ENCODE data around the gene CAMK2D.

The CAMK2D gene

GRCh38 chr4:113742643-113743042 lies 18.9 kb downstream of the CAMK2D start:
- TF ChIP-seq SIN3A (IDR thresholded peaks at IDR 0.05; ENCODE audit: borderline replicate concordance, insufficient read depth, low read length): no peak
- no peak for TF ChIP-seq TAF1 (IDR thresholded peaks at IDR 0.05; ENCODE audit: borderline replicate concordance, insufficient read depth, low read length)
- TF ChIP-seq FOXP2 (optimal IDR thresholded peaks at IDR 0.05; ENCODE audit: borderline replicate concordance, extremely low read depth, extremely low read length, insufficient read depth): no peak
- TF ChIP-seq POLR2AphosphoS5 (IDR thresholded peaks at IDR 0.05; ENCODE audit: low read depth, low read length): no peak
- TF ChIP-seq, protein P1, sequence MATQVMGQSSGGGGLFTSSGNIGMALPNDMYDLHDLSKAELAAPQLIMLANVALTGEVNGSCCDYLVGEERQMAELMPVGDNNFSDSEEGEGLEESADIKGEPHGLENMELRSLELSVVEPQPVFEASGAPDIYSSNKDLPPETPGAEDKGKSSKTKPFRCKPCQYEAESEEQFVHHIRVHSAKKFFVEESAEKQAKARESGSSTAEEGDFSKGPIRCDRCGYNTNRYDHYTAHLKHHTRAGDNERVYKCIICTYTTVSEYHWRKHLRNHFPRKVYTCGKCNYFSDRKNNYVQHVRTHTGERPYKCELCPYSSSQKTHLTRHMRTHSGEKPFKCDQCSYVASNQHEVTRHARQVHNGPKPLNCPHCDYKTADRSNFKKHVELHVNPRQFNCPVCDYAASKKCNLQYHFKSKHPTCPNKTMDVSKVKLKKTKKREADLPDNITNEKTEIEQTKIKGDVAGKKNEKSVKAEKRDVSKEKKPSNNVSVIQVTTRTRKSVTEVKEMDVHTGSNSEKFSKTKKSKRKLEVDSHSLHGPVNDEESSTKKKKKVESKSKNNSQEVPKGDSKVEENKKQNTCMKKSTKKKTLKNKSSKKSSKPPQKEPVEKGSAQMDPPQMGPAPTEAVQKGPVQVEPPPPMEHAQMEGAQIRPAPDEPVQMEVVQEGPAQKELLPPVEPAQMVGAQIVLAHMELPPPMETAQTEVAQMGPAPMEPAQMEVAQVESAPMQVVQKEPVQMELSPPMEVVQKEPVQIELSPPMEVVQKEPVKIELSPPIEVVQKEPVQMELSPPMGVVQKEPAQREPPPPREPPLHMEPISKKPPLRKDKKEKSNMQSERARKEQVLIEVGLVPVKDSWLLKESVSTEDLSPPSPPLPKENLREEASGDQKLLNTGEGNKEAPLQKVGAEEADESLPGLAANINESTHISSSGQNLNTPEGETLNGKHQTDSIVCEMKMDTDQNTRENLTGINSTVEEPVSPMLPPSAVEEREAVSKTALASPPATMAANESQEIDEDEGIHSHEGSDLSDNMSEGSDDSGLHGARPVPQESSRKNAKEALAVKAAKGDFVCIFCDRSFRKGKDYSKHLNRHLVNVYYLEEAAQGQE (IDR thresholded peaks at IDR 0.05; ENCODE audit: insufficient read depth in 1 of 2, low read depth in 2 of 2, low read length in 2 of 2): no peak

- TF ChIP-seq SIN3A (IDR thresholded peaks at IDR 0.05; ENCODE audit: borderline replicate concordance, insufficient read depth, low read length) (no peak), POLR2AphosphoS5 (IDR thresholded peaks at IDR 0.05; ENCODE audit: low read depth, low read length) (no peak), TAF1 (IDR thresholded peaks at IDR 0.05; ENCODE audit: borderline replicate concordance, insufficient read depth, low read length) (no peak), FOXP2 (optimal IDR thresholded peaks at IDR 0.05; ENCODE audit: borderline replicate concordance, extremely low read depth, extremely low read length, insufficient read depth) (no peak)
- TF ChIP-seq, protein P1 (IDR thresholded peaks at IDR 0.05; ENCODE audit: insufficient read depth in 1 of 2, low read depth in 2 of 2, low read length in 2 of 2): no peak
These were observed 19.6 kb downstream of the CAMK2D start for GRCh38 chr4:113741956-113742355.

GRCh38 chr4:113740857-113741379 lies 20.6 kb downstream of the CAMK2D start:
- TF ChIP-seq TAF1 (IDR thresholded peaks at IDR 0.05; ENCODE audit: borderline replicate concordance, insufficient read depth, low read length) (no peak), POLR2AphosphoS5 (IDR thresholded peaks at IDR 0.05; ENCODE audit: low read depth, low read length) (no peak), FOXP2 (optimal IDR thresholded peaks at IDR 0.05; ENCODE audit: borderline replicate concordance, extremely low read depth, extremely low read length, insufficient read depth) (no peak), SIN3A (IDR thresholded peaks at IDR 0.05; ENCODE audit: borderline replicate concordance, insufficient read depth, low read length) (no peak)
- TF ChIP-seq, protein P1 (IDR thresholded peaks at IDR 0.05; ENCODE audit: insufficient read depth in 1 of 2, low read depth in 2 of 2, low read length in 2 of 2): no peak

- TF ChIP-seq POLR2AphosphoS5 (IDR thresholded peaks at IDR 0.05; ENCODE audit: low read depth, low read length): no peak
- no peak for TF ChIP-seq FOXP2 (optimal IDR thresholded peaks at IDR 0.05; ENCODE audit: borderline replicate concordance, extremely low read depth, extremely low read length, insufficient read depth)
- no peak for TF ChIP-seq SIN3A (IDR thresholded peaks at IDR 0.05; ENCODE audit: borderline replicate concordance, insufficient read depth, low read length)
- TF ChIP-seq TAF1 (IDR thresholded peaks at IDR 0.05; ENCODE audit: borderline replicate concordance, insufficient read depth, low read length): no peak
- TF ChIP-seq, protein P1 (IDR thresholded peaks at IDR 0.05; ENCODE audit: insufficient read depth in 1 of 2, low read depth in 2 of 2, low read length in 2 of 2): no peak
These were observed 22.3 kb downstream of the CAMK2D start for GRCh38 chr4:113739197-113739596.

All from PFSK-1 (cell line).